Mucosa of descending colon (tissue), 3 donors: Measurements from ENCODE around the gene PCDH9. TPM values are rescaled to one million over a fixed set of nuclear protein-coding genes. Genes with fewer than 3 reads are reported as not detected.

Source experiments
- ATAC-seq: fragments of 200-7000 bp; cut with Tn5 transposase; one replicate; pipeline ENCODE4 v1.9.1; 2020; ENCODE audit warnings: mild to moderate bottlenecking, moderate library complexity
- DNase-seq, 3 donors: peaks; one replicate each; pipeline ENCODE4 v3.0.0-alpha.2; 2020
- H3K36me3 ChIP-seq: fragments of 200-600 bp; one replicate; pipeline ENCODE4 v1.8.0; 2021; ENCODE audit warnings: low read depth, mild to moderate bottlenecking
- H3K4me1 ChIP-seq: fragments of 200-600 bp; one replicate; pipeline ENCODE4 v1.8.0; 2021; ENCODE audit warnings: low read depth, mild to moderate bottlenecking
- H3K4me3 ChIP-seq: fragments of 200-600 bp; one replicate; pipeline ENCODE4 v1.8.0; 2021; ENCODE audit warnings: mild to moderate bottlenecking
- H3K9me3 ChIP-seq: fragments of 200-600 bp; one replicate; pipeline ENCODE4 v1.8.0; 2021; ENCODE audit warnings: mild to moderate bottlenecking
- intact Hi-C, 2 donors: fragments of 100-400 bp; cut with DNase I in 1 of 2; cut with micrococcal nuclease in 1 of 2; formaldehyde crosslinking; loops; one replicate each; pipeline versions ENCODE4 v1.11.0 to v1.11.1; 2022; cut with DNase I, micrococcal nuclease
- total RNA-seq, 3 donors: library from RNA; stranded (reverse); fragmentation: NEBNext Ultra II Directional in 2 of 3; extraction: Animal tissue kit (Norgen Biotek cat#: 25700) in 2 of 3; gene quantifications; one replicate each; pipeline versions ENCODE4 v1.2.1 to v1.2.4, GENCODE V29; 2021 to 2023
- TF ChIP-seq, protein P1 (sequence below): fragments of 200-600 bp; IDR thresholded peaks from one replicate; pipeline ENCODE4 v1.8.0; 2022; ENCODE audit warnings: antibody characterized with exemption, mild to moderate bottlenecking
- donor health status: DM: no; HTN: no; CAD: no; lungs with moderate emphysema.
- donor health status: DM: no; HTN: no; CAD: no.
- donor health status: DM: no; HTN: yes; CAD: no.

Gene PCDH9
- total RNA-seq, 3 donors from 2014 or later, result 0.58 to 5.0 (median 0.80) TPM

DNA sequence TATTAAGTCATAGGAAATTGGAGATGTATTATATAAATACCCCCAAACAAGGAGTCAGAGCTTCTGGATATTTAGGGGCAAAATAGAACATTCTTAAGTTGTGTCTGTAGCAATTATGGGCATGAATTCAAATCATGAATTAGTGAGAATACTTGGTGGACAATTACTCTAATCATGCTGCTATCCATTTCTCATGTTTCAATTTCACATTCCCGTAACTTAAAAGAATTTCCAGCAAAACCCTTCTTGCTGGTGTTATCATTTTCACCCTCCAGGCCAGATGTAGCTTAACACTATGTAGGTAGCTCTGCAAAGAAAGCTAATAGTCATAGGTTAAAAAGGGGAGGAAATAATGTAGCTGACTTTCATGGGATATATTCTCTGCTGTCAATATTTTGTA, 136.1 kb downstream of the PCDH9 start:
- Histone ChIP-seq H3K9me3 (no peaks in the 10 kb centered on the region), H3K4me1 (no peaks in the 10 kb centered on the region), H3K36me3 (no peaks in the 10 kb centered on the region), H3K4me3 (no peak overlapping the region)
- intact Hi-C loops, result no loop called here
- TF ChIP-seq, protein P1, sequence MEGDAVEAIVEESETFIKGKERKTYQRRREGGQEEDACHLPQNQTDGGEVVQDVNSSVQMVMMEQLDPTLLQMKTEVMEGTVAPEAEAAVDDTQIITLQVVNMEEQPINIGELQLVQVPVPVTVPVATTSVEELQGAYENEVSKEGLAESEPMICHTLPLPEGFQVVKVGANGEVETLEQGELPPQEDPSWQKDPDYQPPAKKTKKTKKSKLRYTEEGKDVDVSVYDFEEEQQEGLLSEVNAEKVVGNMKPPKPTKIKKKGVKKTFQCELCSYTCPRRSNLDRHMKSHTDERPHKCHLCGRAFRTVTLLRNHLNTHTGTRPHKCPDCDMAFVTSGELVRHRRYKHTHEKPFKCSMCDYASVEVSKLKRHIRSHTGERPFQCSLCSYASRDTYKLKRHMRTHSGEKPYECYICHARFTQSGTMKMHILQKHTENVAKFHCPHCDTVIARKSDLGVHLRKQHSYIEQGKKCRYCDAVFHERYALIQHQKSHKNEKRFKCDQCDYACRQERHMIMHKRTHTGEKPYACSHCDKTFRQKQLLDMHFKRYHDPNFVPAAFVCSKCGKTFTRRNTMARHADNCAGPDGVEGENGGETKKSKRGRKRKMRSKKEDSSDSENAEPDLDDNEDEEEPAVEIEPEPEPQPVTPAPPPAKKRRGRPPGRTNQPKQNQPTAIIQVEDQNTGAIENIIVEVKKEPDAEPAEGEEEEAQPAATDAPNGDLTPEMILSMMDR, result no peak
- ATAC-seq (no peak), DNase-seq (no peak)

DNA sequence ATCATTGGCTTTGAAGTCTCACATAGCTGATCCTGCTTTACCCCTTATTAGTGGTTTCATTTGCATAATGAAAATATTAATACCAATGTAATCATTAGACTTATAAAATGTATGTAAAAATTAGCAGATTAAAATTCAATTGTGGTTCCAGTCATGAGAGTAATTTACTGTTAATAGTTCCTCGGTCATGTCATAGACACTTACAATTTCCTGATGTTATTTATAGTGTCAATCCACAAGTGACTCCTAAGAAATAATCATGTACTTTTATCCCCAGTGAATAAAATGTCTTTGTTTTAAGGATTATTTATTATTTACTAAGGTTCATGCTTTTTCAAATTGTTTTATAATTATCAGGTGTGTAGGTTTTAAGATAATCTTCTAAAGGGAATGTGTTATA, 138.5 kb downstream of the PCDH9 start:
- Histone ChIP-seq H3K4me1 (no peaks in the 10 kb centered on the region), H3K36me3 (no peaks in the 10 kb centered on the region), H3K9me3 (no peaks in the 10 kb centered on the region), H3K4me3 (no peak overlapping the region)
- no peak for DNase-seq
- no peak for ATAC-seq
- TF ChIP-seq, protein P1, result no peak
- intact Hi-C loops, result no loop called here

DNA sequence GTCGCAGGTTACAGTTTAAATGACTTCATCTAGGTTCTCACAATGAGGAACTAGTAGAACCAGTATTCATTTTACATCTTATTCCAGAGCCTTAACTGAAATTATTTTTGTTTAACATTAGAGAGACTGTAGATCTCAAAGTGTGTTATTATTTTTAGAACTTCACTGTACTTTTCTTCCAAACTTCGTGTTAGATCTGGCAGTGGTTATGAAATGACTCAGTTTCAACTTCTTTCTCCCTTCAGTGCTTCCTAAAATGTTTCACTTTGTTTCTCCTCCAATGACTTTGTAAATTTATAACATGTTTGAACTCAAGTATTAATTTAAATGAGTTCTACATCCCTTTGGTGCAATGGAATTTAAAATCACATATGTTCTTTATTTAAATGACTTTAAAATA, 139.3 kb downstream of the PCDH9 start:
- Histone ChIP-seq H3K4me1 (no peaks in the 10 kb centered on the region), H3K4me3 (no peak overlapping the region), H3K36me3 (no peaks in the 10 kb centered on the region), H3K9me3 (no peaks in the 10 kb centered on the region)
- ATAC-seq (no peak), DNase-seq (no peak)
- intact Hi-C loops, result no loop called here
- TF ChIP-seq, protein P1, result no peak

DNA sequence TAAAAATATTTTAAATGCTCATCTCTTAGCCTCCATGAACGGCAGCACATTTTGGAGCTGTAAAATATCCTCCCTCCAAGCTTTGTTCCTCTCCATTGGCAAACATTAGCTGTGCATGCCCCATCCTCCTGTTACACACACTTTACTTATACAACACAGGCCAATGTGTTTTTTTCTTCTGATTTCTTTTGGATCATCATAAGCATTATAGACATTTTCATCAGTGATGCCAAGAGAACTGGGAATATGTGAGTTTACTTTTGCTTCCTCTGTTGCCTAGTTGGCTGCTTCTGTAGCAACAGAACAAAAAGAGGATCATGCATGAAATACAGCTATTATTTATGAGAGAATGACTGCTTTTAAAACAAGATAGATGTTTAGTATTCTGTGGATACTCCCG, 142.6 kb downstream of the PCDH9 start:
- Histone ChIP-seq H3K36me3 (no peaks in the 10 kb centered on the region), H3K4me1 (no peaks in the 10 kb centered on the region), H3K9me3 (no peaks in the 10 kb centered on the region), H3K4me3 (no peak overlapping the region)
- intact Hi-C loops, result no loop called here
- TF ChIP-seq, protein P1, result no peak
- ATAC-seq (no peak), DNase-seq (no peak)

DNA sequence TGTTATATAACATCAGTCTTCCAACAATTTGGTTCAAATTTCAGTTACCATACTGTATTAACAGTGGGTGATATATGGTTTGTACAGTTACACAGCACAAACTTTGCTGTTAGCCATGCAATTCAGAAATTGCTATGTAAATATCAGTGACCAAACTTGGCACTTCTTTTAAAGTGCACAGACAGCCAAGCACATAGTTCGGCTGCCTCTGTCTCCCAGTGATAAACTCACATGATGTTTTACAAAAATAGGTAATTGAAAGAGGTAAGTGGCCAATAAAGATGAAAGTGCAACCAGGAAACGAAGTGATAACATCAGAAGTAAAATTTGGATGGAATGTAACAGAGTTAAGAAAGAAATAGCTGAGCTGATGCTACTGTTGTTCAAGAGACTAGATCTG, 143.9 kb downstream of the PCDH9 start:
- Histone ChIP-seq H3K36me3 (no peaks in the 10 kb centered on the region), H3K4me3 (no peak overlapping the region), H3K4me1 (no peaks in the 10 kb centered on the region), H3K9me3 (no peaks in the 10 kb centered on the region)
- ATAC-seq (no peak), DNase-seq (no peak)
- intact Hi-C loops, result no loop called here
- TF ChIP-seq, protein P1, result no peak

DNA sequence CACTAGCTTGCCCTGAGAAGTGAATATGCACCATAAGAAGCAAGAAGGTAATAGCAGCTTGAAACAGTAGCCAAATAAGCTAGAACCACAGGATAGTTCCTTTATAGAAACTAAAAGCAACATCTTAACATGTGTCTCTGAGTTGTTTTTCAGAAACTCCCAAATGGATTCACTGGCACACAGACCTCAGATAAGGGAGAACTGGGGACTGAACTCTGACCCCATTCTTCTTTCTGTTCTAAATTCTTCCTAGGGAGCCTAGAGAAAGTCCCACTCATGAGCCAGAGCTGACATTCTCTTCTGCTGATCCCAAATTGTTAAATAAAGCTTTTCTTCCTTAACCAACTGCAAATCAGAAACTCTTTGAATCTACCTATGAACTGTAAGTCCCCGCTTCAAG, 146.1 kb downstream of the PCDH9 start:
- no peaks in the 10 kb centered on the region for H3K4me1 ChIP-seq
- no peak overlapping the region for H3K4me3 ChIP-seq
- H3K9me3 ChIP-seq, result no peaks in the 10 kb centered on the region
- DNase-seq, result no peak
- intact Hi-C loops, result no loop called here
- ATAC-seq, result no peak
- H3K36me3 ChIP-seq, result no peaks in the 10 kb centered on the region
- TF ChIP-seq, protein P1, result no peak
